Stimulated activated CD8-positive, alpha-beta memory T cell treated with anti-CD3 and anti-CD28 coated beads, Interleukin-15, amount 100 ng/mL, for 4 hours (primary cell): ENCODE data around the gene PLOD2.
"Not testable (repeated sequence)": the region's sequence is repeated elsewhere in the genome, so short reads cannot be mapped to it uniquely, and the experiment has no call there.

Experiments used
- DNase-seq, 2 donors: peaks; one replicate each; pipeline ENCODE4 v3.0.0-alpha.2; 2020; ENCODE audit warnings: low read depth in 2 of 2

PLOD2 gene

GRCh38 chr3:146139586-146140110, 21.3 kb downstream of the PLOD2 start:
- DNase-seq, result no peak

- DNase-seq, result no peak
These were observed 22.1 kb downstream of the PLOD2 start for GRCh38 chr3:146138902-146139301.

- DNase-seq, result no peak
These were observed 24.3 kb downstream of the PLOD2 start for GRCh38 chr3:146136647-146137046.

- no peak for DNase-seq
These were observed 26.5 kb downstream of the PLOD2 start for GRCh38 chr3:146134348-146135117.

GRCh38 chr3:146133441-146133840, 27.5 kb downstream of the PLOD2 start:
- DNase-seq, result no peak

GRCh38 chr3:146131616-146132410, 29.2 kb downstream of the PLOD2 start:
- no peak for DNase-seq

- DNase-seq, result no peak
These were observed 30.1 kb downstream of the PLOD2 start for GRCh38 chr3:146130881-146131371.

GRCh38 chr3:146129750-146130149, 31.2 kb downstream of the PLOD2 start:
- no peak for DNase-seq

- no peak for DNase-seq
These were observed 32.0 kb downstream of the PLOD2 start for GRCh38 chr3:146128939-146129338.

GRCh38 chr3:146128179-146128578, 32.8 kb downstream of the PLOD2 start:
- no peak for DNase-seq

GRCh38 chr3:146125951-146126350, 35.0 kb downstream of the PLOD2 start:
- no peak for DNase-seq

GRCh38 chr3:146124126-146124801, 36.7 kb downstream of the PLOD2 start:
- no peak for DNase-seq

GRCh38 chr3:146117406-146118285, 43.3 kb downstream of the PLOD2 start:
- no peak for DNase-seq

GRCh38 chr3:146115619-146116018, 45.4 kb downstream of the PLOD2 start:
- DNase-seq, result no peak

- DNase-seq, result not testable (repeated sequence)
These were observed 47.2 kb downstream of the PLOD2 start for GRCh38 chr3:146113804-146114203.

- DNase-seq, result no peak
These were observed 49.6 kb downstream of the PLOD2 start for GRCh38 chr3:146111337-146111736.

- no peak for DNase-seq
These were observed 50.8 kb downstream of the PLOD2 start for GRCh38 chr3:146110161-146110560.

GRCh38 chr3:146106986-146107385, 54.0 kb downstream of the PLOD2 start:
- DNase-seq, result no peak

- no peak for DNase-seq
These were observed 56.9 kb downstream of the PLOD2 start for GRCh38 chr3:146104068-146104467.

GRCh38 chr3:146102885-146103284, 58.1 kb downstream of the PLOD2 start:
- no peak for DNase-seq

- no peak for DNase-seq
These were observed 59.4 kb downstream of the PLOD2 start for GRCh38 chr3:146101538-146101937.
